ENCODE results near the gene BCL2L15. TPM values are rescaled to one million over a fixed set of nuclear protein-coding genes. Genes with fewer than 3 reads are reported as not detected.

BCL2L15 gene
- total and polyA plus RNA-seq, 10 of the 15 experiments (the other 5 are each of a cell fraction or from before 2014, with no cell fraction given) = 0.42 to 1.2 (median 0.59) TPM

- TF ChIP-seq, protein P1, sequence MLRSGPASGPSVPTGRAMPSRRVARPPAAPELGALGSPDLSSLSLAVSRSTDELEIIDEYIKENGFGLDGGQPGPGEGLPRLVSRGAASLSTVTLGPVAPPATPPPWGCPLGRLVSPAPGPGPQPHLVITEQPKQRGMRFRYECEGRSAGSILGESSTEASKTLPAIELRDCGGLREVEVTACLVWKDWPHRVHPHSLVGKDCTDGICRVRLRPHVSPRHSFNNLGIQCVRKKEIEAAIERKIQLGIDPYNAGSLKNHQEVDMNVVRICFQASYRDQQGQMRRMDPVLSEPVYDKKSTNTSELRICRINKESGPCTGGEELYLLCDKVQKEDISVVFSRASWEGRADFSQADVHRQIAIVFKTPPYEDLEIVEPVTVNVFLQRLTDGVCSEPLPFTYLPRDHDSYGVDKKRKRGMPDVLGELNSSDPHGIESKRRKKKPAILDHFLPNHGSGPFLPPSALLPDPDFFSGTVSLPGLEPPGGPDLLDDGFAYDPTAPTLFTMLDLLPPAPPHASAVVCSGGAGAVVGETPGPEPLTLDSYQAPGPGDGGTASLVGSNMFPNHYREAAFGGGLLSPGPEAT (IDR thresholded peaks at IDR 0.05; ENCODE audit: low read depth) = peak; percentile 85
- TF ChIP-seq HDAC6 (IDR thresholded peaks at IDR 0.05; ENCODE audit: unreplicated experiment) = no peak
- TF ChIP-seq NFIC (IDR thresholded peaks at IDR 0.05; ENCODE audit: low read depth, low read length) = no peak
- TF ChIP-seq SKIL (IDR thresholded peaks at IDR 0.05; ENCODE audit: low read depth, poor library complexity, severe bottlenecking) = no peak
- TF ChIP-seq BCL3 (IDR thresholded peaks at IDR 0.05; ENCODE audit: borderline replicate concordance, insufficient read depth, low read depth, low read length, poor library complexity, severe bottlenecking) = no peak
Measured at GRCh38 chr1:113928941-113929749, 41.8 kb upstream of the BCL2L15 start, which contains the start of gene HIPK1 (continued).

Measured in GM12878 (cell line).